GM12872 (cell line): Measurements from ENCODE around the gene CIB2.

ENCODE experiments used
- TF ChIP-seq, protein P1 (sequence below): IDR thresholded peaks from 3 replicates; pipeline ENCODE4 v1.5.1; 2011; ENCODE audit warnings: low read depth, mild to moderate bottlenecking, low read length, moderate library complexity; ENCODE audit not compliant: insufficient read depth

Gene CIB2

DNA sequence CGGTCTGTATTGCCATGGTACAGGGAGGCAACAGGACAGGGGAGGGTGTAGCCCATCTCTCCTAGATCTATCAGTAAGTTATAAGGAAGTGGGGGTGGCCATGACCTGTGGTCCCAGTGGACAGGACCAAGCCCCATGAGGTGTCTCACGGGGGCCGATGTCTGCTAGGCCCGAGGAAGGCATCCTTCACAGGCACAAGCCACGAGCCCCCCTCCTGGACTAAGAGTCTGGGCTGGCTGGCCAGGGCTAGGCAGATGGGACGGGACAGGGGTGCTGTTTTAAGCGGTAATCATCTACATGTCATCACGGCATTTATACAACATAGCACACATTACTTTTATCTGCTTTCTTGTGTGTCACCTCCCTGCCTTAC, 51.2 kb downstream of the CIB2 start:
- TF ChIP-seq, protein P1, sequence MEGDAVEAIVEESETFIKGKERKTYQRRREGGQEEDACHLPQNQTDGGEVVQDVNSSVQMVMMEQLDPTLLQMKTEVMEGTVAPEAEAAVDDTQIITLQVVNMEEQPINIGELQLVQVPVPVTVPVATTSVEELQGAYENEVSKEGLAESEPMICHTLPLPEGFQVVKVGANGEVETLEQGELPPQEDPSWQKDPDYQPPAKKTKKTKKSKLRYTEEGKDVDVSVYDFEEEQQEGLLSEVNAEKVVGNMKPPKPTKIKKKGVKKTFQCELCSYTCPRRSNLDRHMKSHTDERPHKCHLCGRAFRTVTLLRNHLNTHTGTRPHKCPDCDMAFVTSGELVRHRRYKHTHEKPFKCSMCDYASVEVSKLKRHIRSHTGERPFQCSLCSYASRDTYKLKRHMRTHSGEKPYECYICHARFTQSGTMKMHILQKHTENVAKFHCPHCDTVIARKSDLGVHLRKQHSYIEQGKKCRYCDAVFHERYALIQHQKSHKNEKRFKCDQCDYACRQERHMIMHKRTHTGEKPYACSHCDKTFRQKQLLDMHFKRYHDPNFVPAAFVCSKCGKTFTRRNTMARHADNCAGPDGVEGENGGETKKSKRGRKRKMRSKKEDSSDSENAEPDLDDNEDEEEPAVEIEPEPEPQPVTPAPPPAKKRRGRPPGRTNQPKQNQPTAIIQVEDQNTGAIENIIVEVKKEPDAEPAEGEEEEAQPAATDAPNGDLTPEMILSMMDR = no peak

DNA sequence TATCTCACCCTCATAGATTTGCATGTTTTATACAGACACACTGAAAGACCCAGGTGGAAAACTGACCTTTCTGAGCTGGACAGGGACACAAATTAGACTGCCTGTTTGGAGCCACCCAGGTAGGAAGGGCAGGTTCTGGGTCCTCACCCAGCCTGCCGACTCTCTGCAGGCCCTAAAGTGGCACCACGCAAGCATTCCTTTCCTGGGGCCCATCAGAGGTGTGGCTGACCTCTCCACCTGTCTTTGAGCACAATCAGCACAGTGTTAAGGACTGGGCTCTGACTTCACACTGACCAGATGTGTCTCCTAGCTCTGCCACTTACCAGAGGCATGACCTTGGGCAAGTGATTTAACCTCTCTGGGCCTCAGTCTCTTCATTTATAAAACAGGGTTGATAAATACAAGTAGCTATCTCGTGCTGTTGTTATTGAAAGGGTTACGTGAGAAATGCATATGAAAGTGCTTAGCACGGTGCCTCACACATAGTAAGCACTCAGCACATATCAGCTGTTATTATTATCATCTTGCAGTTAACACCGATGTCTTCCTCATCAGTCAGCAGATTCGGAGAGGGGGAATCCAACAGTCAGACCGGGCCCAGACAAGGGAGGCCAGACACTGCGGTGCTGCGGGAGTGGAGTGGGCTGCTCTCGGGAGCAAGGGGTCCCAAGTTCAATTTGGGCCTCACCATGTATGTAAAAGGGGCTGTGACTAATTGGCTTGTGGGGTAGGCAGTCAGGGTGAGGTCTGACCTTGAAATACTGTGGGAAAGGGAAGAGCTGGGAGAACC, 51.8 kb downstream of the CIB2 start:
- TF ChIP-seq, protein P1 = no peak

DNA sequence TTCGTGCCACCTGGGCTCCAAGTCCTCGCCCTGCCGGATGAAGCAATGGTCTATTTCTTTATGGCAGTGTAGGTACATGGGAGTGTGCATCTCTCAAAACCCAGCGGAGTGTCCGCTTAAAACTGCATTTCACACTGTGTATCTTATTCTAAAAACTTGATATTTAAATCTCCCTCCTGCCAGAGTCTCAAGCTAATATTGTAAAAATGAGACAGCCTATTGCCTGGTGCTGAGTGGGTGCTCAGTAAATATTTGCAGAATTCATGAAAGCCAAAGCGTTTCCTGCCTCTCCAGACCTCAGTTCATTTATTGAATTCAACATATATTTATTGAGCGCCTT, 53.4 kb downstream of the CIB2 start:
- TF ChIP-seq, protein P1 = no peak

DNA sequence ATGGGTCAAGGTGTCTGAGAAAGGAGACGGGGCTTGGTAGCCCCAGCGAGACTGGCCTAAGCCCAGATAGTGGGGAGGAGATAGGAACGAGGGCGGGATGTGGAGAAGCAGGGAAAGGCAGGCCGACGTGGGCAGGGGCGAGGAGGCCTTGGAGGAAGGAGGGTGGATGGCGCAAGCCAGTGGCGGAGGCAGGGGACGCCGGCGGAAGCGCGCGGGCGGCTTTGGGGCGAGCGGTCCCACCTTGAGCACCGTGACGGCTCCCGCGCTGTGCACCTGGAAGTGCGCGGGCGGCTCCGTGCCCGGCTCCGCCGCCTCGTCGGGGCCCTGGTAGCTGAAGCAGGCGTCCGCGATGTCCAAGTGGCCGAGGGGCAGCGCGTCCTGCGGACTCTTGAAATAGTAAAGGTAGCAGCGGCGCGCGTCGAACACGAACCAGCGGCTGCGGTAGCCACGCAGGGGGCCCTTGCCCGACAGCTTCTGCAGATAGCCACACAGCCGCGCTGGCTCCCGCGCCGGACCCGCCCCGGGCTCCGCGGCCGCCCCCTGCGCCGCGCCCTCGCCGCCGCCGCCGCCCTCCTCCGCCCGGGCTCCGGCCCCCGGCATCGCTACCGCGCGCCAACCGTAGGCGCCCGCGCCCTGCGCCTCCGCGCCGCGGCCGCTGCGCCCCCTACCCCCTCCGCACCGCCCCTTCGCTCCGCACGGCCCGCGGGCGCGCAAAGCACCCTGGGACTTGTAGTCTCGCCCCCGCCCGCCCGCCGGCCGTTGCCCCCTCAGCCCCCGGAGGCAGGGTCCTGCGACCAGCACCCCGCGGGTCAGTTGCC, 54.0 kb downstream of the CIB2 start, which contains the start of gene TBC1D2B:
Gene TBC1D2B, minus strand, starts transcription at position 659 of the 818 bp plus-strand sequence. Its CDS starts 59 bp downstream, at position 600.
- TF ChIP-seq, protein P1 = no peak

DNA sequence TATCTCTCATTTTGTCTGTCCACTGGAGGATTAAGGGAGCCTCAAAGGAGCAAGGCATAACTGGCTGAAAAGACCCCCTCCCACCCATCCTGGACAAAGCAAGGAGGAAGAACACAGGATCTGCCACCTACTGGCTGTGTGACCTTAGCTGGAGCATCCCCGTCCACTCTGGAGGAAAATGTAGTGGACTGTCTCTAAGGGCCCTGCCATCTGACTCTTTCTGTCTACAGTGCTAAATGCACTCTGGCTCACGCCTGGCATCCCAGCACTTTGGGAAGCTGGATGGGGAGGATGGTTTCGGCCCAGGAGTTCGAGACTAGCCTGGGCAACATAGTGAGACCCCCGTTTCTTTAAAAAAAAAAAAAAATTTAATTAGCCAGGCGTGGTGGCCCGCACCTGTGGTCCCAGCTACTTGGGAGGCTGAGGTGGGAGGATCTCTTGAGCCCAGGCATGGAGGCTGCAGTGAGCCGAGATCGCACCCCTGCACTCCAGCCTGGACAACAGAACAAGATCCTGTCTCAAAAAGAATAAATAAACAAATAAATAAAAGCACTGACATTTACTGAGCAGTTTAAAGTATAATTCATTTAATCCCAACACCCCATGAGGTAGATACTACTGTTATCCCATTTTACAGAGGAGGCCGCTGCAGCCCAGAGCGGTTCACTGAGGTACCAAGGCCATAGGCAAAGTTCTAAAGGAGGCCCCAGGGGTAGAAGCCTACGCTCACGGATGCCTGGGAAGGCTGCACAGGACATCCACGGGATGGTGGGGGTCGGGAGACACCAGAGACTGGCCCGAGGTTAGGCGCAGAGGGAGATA, 54.8 kb downstream of the CIB2 start:
- TF ChIP-seq, protein P1 = peak; percentile 37; the same call in 1 of the 3 replicates

DNA sequence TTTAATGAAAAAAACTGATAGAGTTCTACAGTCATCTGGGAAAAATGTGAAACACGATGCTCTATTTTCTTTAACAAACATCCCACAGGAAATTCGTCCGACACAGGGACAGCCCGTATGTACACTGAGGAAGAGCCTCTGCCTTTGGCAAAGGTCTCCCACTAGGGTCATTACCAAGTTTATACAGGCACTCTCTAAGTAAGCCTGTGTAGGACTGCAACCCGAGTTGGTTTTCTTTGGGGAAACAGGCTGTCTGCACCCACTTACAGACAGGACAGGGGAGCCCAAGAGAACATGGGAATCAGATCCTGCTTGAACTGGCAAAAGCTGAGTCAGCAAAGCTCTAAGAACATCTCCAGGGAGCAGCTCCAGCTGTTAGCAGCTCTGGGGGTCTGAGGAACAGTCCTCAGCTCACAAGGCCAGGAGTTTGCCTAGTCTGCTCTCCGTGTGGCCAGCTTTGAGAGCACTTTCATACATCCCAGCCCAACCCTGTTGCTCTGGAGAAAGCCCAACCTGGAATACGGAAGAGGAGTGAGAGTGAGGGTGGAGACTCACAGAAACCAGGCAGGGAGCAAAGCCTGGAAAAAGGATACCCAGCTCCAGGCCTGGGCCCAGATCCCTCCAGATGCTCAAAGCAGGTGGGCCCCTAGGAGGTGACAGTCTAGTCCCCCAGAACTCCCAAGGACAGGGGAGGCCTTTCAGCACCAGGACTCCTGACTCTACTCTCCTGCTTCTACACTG, 55.6 kb downstream of the CIB2 start:
- TF ChIP-seq, protein P1 = no peak
